Activated T-cell treated with anti-CD3 and anti-CD28 coated beads, Interleukin-2, amount 50 U/mL, for 4 hours (primary cell): ENCODE results near the gene COPE. TPM values are rescaled to one million over a fixed set of nuclear protein-coding genes. Genes with fewer than 3 reads are reported as not detected.
A peak's percentile ranks its signal among the peaks of the same experiment; 100 is the strongest.

Source experiments
- ATAC-seq, 2 donors: fragments of 200-7000 bp; cut with Tn5 transposase; one replicate each; pipeline ENCODE4 v1.10.0; 2021
- DNase-seq: peaks from one replicate; pipeline ENCODE4 v3.0.0-alpha.2; 2020
- H3K27me3 Mint-ChIP-seq: one replicate; pipeline ENCODE4 v1.8.0; 2021; ENCODE audit warnings: low read depth, mixed read lengths
- H3K36me3 Mint-ChIP-seq: one replicate; pipeline ENCODE4 v1.8.0; 2022; ENCODE audit warnings: mixed read lengths; ENCODE audit not compliant: insufficient read depth
- H3K4me1 Mint-ChIP-seq: one replicate; pipeline ENCODE4 v1.8.0; 2021; ENCODE audit warnings: low read depth, mixed read lengths
- H3K4me3 Mint-ChIP-seq: one replicate; pipeline ENCODE4 v1.8.0; 2021; ENCODE audit warnings: mild to moderate bottlenecking, moderate library complexity, mixed read lengths
- H3K9me3 Mint-ChIP-seq: one replicate; pipeline ENCODE4 v1.8.0; 2021; ENCODE audit warnings: mixed read lengths
- total RNA-seq, 3 donors: library from RNA; stranded (reverse); gene quantifications; one replicate each; pipeline ENCODE4 v1.2.1, GENCODE V29; 2021

Gene COPE
- total RNA-seq, 3 donors from 2014 or later = 258 to 293 (median 270) TPM

GRCh38 chr19:18897094-18898029 lies 21.8 kb downstream of the COPE start:
- H3K4me3 Mint-ChIP-seq = peak overlapping the region; percentile 22
- H3K36me3 Mint-ChIP-seq = peaks cover 4% of the 10 kb centered on the region
- DNase-seq = no peak
- no peak for ATAC-seq
- H3K9me3 Mint-ChIP-seq = no peaks in the 10 kb centered on the region
- H3K27me3 Mint-ChIP-seq = peaks cover 27% of the 10 kb centered on the region
- peaks cover 9% of the 10 kb centered on the region for H3K4me1 Mint-ChIP-seq

- H3K4me1 Mint-ChIP-seq = peaks cover 9% of the 10 kb centered on the region
- DNase-seq (no peak), ATAC-seq (peak; percentile 6 to 26)
- peaks cover 27% of the 10 kb centered on the region for H3K27me3 Mint-ChIP-seq
- H3K9me3 Mint-ChIP-seq = no peaks in the 10 kb centered on the region
- peaks cover 4% of the 10 kb centered on the region for H3K36me3 Mint-ChIP-seq
- H3K4me3 Mint-ChIP-seq = peak overlapping the region; percentile 71
Observed at GRCh38 chr19:18896421-18896841, 22.8 kb downstream of the COPE start.

GRCh38 chr19:18895824-18896341 lies 23.3 kb downstream of the COPE start, which contains the start of gene CERS1:
CERS1 (minus strand) TSS chr19:18896158; CDS start chr19:18896072, 86 bp downstream.
- peaks cover 9% of the 10 kb centered on the region for H3K4me1 Mint-ChIP-seq
- ATAC-seq (peak; percentile 51 to 61), DNase-seq (no peak)
- H3K36me3 Mint-ChIP-seq = peaks cover 4% of the 10 kb centered on the region
- H3K27me3 Mint-ChIP-seq = peaks cover 27% of the 10 kb centered on the region
- H3K4me3 Mint-ChIP-seq = peak within 1 kb of the TSS; percentile 71
- H3K9me3 Mint-ChIP-seq = no peaks in the 10 kb centered on the region

- no peak for DNase-seq
- Mint-ChIP-seq H3K9me3 (no peaks in the 10 kb centered on the region), H3K4me1 (peaks cover 9% of the 10 kb centered on the region), H3K4me3 (no peak overlapping the region), H3K36me3 (no peaks in the 10 kb centered on the region), H3K27me3 (peaks cover 28% of the 10 kb centered on the region)
- ATAC-seq = peak; percentile 15 to 20
Observed at GRCh38 chr19:18895038-18895823, 24.0 kb downstream of the COPE start.

GRCh38 chr19:18894254-18895037 lies 24.7 kb downstream of the COPE start:
- no peak overlapping the region for H3K4me3 Mint-ChIP-seq
- H3K4me1 Mint-ChIP-seq = peaks cover 9% of the 10 kb centered on the region
- no peaks in the 10 kb centered on the region for H3K9me3 Mint-ChIP-seq
- no peaks in the 10 kb centered on the region for H3K36me3 Mint-ChIP-seq
- no peak for ATAC-seq
- H3K27me3 Mint-ChIP-seq = peaks cover 32% of the 10 kb centered on the region
- no peak for DNase-seq

- H3K9me3 Mint-ChIP-seq = no peaks in the 10 kb centered on the region
- no peaks in the 10 kb centered on the region for H3K36me3 Mint-ChIP-seq
- DNase-seq (no peak), ATAC-seq (no peak)
- peaks cover 32% of the 10 kb centered on the region for H3K27me3 Mint-ChIP-seq
- H3K4me3 Mint-ChIP-seq = no peak overlapping the region
- peaks cover 9% of the 10 kb centered on the region for H3K4me1 Mint-ChIP-seq
Observed at GRCh38 chr19:18893587-18894253, 25.5 kb downstream of the COPE start.

GRCh38 chr19:18889949-18890745 lies 29.0 kb downstream of the COPE start:
- no peak for ATAC-seq
- H3K27me3 Mint-ChIP-seq = peaks cover 19% of the 10 kb centered on the region
- DNase-seq = no peak
- no peaks in the 10 kb centered on the region for H3K4me1 Mint-ChIP-seq
- H3K9me3 Mint-ChIP-seq = no peaks in the 10 kb centered on the region
- no peaks in the 10 kb centered on the region for H3K36me3 Mint-ChIP-seq
- H3K4me3 Mint-ChIP-seq = no peak overlapping the region

- Mint-ChIP-seq H3K4me3 (no peak overlapping the region), H3K36me3 (no peaks in the 10 kb centered on the region), H3K4me1 (no peaks in the 10 kb centered on the region), H3K9me3 (no peaks in the 10 kb centered on the region), H3K27me3 (peaks cover 10% of the 10 kb centered on the region)
- DNase-seq (no peak), ATAC-seq (no peak)
Observed at GRCh38 chr19:18886972-18887371, 32.2 kb downstream of the COPE start.

- Mint-ChIP-seq H3K9me3 (no peaks in the 10 kb centered on the region), H3K36me3 (no peaks in the 10 kb centered on the region), H3K27me3 (peaks cover 5% of the 10 kb centered on the region), H3K4me3 (no peak overlapping the region), H3K4me1 (no peaks in the 10 kb centered on the region)
- ATAC-seq (no peak), DNase-seq (no peak)
Observed at GRCh38 chr19:18883526-18884304, 35.5 kb downstream of the COPE start.

GRCh38 chr19:18881491-18881890 lies 37.7 kb downstream of the COPE start:
- H3K4me3 Mint-ChIP-seq = no peak overlapping the region
- ATAC-seq (no peak), DNase-seq (no peak)
- no peaks in the 10 kb centered on the region for H3K36me3 Mint-ChIP-seq
- peaks cover 2% of the 10 kb centered on the region for H3K27me3 Mint-ChIP-seq
- no peaks in the 10 kb centered on the region for H3K4me1 Mint-ChIP-seq
- H3K9me3 Mint-ChIP-seq = no peaks in the 10 kb centered on the region

GRCh38 chr19:18879579-18880373 lies 39.4 kb downstream of the COPE start:
- no peak overlapping the region for H3K4me3 Mint-ChIP-seq
- peak; percentile 67 to 68 for ATAC-seq
- no peaks in the 10 kb centered on the region for H3K9me3 Mint-ChIP-seq
- peaks cover 2% of the 10 kb centered on the region for H3K27me3 Mint-ChIP-seq
- H3K36me3 Mint-ChIP-seq = no peaks in the 10 kb centered on the region
- DNase-seq = no peak
- no peaks in the 10 kb centered on the region for H3K4me1 Mint-ChIP-seq
